ENCODE measurements around the gene NLE1. TPM values are rescaled to one million over a fixed set of nuclear protein-coding genes. Genes with fewer than 3 reads are reported as not detected.
"Not testable (repeated sequence)": the region's sequence is repeated elsewhere in the genome, so short reads cannot be mapped to it uniquely, and the experiment has no call there.

The NLE1 gene
- total and polyA plus RNA-seq, 2 donors: 11.7 to 12.2 TPM

DNA sequence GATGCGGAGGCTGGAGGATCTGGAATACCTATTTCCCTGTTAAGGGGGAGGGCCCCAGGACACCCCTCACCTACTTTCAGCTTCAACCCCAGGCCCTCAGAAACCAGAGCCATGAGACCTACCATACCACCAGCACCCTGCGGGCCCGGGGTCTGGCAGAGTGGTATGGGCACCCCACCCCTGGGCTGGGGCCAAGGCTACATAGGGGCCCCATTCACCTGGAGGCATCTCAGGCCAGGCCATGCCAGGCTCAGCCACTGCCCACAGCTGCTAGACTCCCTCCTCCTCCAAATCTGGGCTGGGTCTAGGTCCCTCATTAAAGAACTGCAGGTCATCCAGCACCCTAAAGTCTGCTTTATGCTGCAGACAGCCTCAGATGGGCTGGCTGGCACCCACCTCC, 11.7 kb downstream of the NLE1 start:
- Histone ChIP-seq H3K36me3 (ENCODE audit: insufficient read depth) (no peaks in the 10 kb centered on the region), H3K4me3 (ENCODE audit: low read depth, low read length) (no peak overlapping the region), H3K4me1 (ENCODE audit: insufficient read depth) (no peaks in the 10 kb centered on the region), H3K27ac (ENCODE audit: low read depth) (no peak overlapping the region)
- 96% methylated on average over 3 of the region's 3 CpGs for WGBS
- no peak for DNase-seq (ENCODE audit: extremely low spot score)

DNA sequence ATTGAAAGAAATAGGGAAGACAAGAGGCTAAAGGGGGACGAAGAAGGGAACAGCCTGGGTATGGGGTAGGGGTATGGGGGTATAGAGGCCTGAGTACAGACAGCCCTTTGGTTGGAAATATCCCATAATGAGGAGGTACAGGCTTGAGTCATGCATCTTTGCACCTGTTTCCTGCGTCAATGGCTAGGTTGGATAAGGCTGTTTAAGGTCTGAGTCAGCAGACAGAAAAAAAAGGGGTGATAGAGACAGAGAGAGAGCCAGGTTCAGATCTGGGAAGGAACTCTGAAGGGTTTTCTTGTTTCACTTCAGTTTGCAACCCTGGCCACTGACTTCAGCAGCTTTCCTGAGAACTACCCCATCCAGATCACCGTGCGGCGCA, 12.1 kb downstream of the NLE1 start:
- Histone ChIP-seq H3K4me1 (ENCODE audit: insufficient read depth) (no peaks in the 10 kb centered on the region), H3K27ac (ENCODE audit: low read depth) (no peak overlapping the region), H3K4me3 (ENCODE audit: low read depth, low read length) (no peak overlapping the region), H3K36me3 (ENCODE audit: insufficient read depth) (no peaks in the 10 kb centered on the region)
- 92% methylated on average over 5 of the region's 5 CpGs for WGBS
- no peak for DNase-seq (ENCODE audit: extremely low spot score)

DNA sequence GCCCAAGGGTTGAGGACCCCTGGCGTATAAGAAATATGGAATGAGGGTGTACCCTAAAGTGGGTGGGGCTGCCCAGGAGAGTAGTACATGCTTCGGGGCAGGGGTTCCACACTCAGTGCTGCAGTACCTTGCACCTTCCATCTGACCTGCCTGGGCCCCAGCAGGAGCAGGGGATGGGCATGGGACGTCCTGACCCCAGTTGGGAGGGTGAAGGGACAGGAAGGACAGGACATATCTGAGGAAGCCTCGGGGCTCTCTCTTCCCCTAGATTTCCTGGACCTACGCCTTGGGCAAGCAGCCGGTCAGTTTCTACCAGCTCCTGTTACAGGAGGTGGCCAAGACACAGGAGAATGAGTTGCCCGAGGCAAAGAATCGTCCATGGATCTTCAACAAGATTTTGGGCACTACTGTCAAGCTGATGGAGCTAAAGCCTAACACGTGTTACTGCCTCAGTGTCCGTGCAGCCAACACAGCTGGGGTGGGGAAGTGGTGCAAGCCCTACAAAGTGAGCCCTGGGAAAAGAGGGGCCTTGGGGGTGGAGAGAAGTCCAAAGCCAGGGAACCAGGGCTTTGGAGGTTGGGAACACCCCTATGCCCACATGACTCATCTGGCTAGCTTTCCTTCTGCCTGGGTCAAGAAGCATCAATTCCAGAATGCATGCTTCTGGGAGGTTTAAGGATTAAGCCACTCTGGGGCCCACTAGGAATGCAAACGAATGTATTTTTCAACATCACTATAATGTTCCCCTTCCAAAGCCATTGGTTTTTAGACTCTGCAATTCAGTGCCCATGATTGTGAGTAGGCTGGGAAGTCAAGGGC, 12.7 kb downstream of the NLE1 start:
- H3K4me1 ChIP-seq (ENCODE audit: insufficient read depth): no peaks in the 10 kb centered on the region
- WGBS: 80% methylated on average over 11 of the region's 11 CpGs
- no peak for DNase-seq (ENCODE audit: extremely low spot score)
- H3K36me3 ChIP-seq (ENCODE audit: insufficient read depth): no peaks in the 10 kb centered on the region
- no peak overlapping the region for H3K4me3 ChIP-seq (ENCODE audit: low read depth, low read length)
- no peak overlapping the region for H3K27ac ChIP-seq (ENCODE audit: low read depth)

DNA sequence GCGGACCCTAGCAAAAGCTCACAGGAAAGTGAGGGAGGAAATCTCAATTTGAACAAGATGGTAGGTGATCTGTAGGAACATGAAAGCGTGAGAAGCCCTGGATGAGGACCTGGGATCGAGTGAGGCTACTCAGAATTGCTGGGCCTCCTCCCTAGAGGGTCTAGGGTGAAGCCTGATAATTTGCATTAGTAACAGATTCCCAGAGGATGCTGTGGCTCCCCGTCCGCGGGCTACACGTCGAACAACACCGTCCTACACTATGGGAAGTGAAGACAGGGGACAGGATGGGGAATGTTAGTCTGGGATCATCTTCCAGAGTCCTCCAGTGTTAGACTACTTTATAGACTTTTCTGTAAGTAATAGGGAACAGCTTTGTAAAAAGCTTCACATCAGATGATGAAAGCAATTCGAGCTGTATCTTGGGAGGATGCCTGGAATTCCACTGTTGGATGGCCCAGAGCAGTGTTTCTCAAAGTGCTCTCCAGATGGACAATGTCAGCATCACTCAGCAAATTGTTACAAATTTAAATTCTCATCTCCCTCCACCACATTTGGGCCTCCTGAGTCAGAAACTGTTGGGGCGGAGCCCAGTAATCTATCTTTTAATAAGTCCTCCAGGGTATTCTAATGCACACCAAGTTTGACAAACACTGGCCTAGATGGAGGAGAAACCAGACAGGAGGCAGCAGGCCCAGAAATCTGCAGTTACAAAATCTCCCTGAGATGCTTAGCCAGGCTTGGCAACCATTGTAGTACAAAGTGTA, 14.2 kb downstream of the NLE1 start:
- Histone ChIP-seq H3K36me3 (ENCODE audit: insufficient read depth) (no peaks in the 10 kb centered on the region), H3K4me3 (ENCODE audit: low read depth, low read length) (no peak overlapping the region), H3K4me1 (ENCODE audit: insufficient read depth) (no peaks in the 10 kb centered on the region), H3K27ac (ENCODE audit: low read depth) (no peak overlapping the region)
- 45% methylated on average over 11 of the region's 11 CpGs for WGBS
- peak; percentile 45 for DNase-seq (ENCODE audit: extremely low spot score)

DNA sequence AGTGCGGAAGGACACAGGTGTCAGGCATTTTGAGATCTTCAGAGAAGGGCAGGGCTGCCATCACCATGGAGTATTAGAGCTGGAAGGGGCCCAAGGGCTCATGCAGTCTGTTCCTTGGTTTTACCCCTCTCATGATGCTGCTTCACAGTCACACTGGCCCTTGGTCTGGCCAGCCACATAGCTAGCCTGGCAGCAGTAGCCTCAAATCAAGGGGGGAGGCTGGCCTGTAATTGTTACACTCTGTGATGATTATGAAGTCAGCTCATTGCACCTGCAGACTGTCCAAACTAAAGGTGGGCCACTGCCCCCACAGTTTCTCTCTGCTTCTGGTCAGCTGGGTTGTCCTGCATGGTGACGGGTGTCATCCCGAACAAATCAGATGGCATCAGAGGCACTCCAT, 20.8 kb downstream of the NLE1 start, which contains the start of gene FNDC8:
Gene FNDC8 (plus strand): TSS at position 301 of the 400 bp plus-strand sequence. CDS start 79 bp downstream, at position 380.
- Histone ChIP-seq H3K4me1 (ENCODE audit: insufficient read depth) (no peaks in the 10 kb centered on the region), H3K36me3 (ENCODE audit: insufficient read depth) (no peaks in the 10 kb centered on the region), H3K27ac (ENCODE audit: low read depth) (no peak within 1 kb of the TSS), H3K4me3 (ENCODE audit: low read depth, low read length) (no peak within 1 kb of the TSS)
- 93% methylated on average over 3 of the region's 3 CpGs for WGBS
- DNase-seq (ENCODE audit: extremely low spot score): no peak

DNA sequence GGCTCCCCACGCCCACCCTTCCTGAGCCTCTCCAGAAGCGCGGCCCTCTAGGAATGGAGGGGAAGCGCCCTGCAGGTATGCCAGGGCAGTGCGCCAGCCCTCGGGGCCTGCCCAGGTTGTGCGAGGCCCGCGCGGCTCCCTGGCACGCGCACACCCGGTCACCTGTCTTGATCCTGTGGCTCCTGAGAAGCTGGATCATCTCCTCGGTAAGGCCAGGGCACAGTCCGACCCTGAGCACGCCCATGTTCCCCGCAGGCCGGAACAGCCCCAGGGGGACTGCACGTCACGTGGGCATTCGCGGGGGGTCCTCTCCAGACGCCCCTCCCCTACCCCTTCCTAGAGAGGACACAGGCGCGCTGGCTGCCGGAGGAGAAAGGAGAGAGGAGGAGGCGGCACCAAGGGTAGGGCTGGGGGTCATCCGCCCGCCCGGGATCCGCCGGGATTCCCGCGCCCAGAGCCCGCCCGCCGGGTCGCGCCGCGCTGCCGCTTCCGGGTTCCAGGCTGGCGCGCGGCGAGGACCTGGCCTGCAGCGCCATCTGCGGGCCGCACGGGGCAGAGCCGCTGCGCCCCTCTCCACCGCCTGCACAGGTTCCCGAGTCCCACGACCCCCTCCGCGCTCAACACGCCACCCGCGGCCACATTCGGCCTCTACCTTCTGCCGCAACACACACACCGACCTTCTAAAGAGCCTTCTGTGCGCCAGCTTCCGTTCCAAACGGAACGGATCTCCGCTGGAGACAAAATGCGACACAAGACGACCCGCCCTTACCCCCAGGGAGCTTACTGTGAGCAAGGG, 22.5 kb downstream of the NLE1 start, which contains the start of gene RAD51D:
Gene RAD51D (minus strand): TSS at position 491 of the 796 bp plus-strand sequence. CDS start 247 bp downstream, at position 244.
- WGBS: under 1% methylated on average over 72 of the region's 72 CpGs
- no peak within 1 kb of the TSS for H3K27ac ChIP-seq (ENCODE audit: low read depth)
- peak; percentile 8 for DNase-seq (ENCODE audit: extremely low spot score)
- no peaks in the 10 kb centered on the region for H3K4me1 ChIP-seq (ENCODE audit: insufficient read depth)
- peak within 1 kb of the TSS; percentile 72 for H3K4me3 ChIP-seq (ENCODE audit: low read depth, low read length)
- H3K36me3 ChIP-seq (ENCODE audit: insufficient read depth): no peaks in the 10 kb centered on the region

DNA sequence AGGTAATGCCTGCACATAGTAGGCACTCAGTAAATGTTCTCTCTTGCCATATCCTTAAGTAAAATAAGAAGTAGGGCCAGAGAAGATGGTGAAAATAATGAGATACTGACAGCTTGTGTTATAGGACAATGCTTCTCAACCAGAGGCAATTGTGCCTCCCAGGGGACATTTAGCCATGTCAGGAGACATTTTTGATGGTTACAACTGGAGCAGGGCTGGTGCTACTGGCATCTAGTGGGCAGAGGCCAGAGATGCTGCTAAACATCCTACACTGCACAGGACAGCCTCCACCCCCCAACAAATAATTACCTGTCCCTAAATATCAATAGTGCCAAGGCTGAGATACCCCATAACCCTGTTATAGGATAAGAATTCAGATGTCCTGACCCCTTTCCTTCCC, 24.1 kb downstream of the NLE1 start:
- Histone ChIP-seq H3K4me1 (ENCODE audit: insufficient read depth) (no peaks in the 10 kb centered on the region), H3K4me3 (ENCODE audit: low read depth, low read length) (no peak overlapping the region), H3K36me3 (ENCODE audit: insufficient read depth) (peaks cover 2% of the 10 kb centered on the region), H3K27ac (ENCODE audit: low read depth) (no peak overlapping the region)
- DNase-seq (ENCODE audit: extremely low spot score): no peak

DNA sequence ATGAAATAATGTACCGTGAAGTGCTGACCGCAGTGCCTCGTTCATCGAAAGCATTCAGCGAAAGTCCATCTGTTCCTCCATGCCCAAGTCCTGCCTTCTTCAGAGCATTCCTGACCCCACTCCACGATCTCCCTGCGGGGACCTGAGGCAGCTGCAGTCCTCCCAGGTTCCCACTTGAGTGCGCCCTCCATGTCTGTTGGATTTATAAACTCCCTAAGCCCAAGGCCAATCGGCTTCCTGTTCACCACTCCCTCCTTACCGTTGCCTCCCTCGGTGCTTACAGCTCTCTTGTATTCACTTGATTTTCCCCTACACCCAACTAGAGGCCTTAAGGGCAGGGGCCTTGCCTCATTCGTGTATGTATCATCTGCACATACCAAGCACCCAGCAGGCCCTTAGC, 25.3 kb downstream of the NLE1 start:
- Histone ChIP-seq H3K4me3 (ENCODE audit: low read depth, low read length) (no peak overlapping the region), H3K27ac (ENCODE audit: low read depth) (no peak overlapping the region), H3K36me3 (ENCODE audit: insufficient read depth) (peaks cover 2% of the 10 kb centered on the region), H3K4me1 (ENCODE audit: insufficient read depth) (no peaks in the 10 kb centered on the region)
- DNase-seq (ENCODE audit: extremely low spot score): no peak
- WGBS: 82% methylated on average over 12 of the region's 12 CpGs

DNA sequence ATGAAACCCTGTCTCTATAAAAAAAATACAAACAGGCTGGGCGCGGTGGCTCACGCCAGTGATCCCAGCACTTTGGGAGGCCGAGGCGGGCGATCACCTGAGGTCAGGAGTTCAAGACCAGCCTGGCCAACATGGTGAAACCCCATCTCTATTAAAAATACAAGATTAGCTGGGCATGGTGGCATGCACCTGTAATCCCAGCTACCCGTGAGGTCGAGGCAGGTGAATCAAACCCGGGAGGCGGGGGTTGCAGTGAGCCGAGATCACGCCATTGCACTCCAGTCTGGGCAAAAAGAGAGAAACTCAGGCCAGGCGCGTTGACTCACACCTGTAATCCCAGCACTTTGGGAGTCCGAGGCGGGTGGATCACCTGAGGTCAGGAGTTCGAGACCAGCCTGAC, 31.3 kb downstream of the NLE1 start:
- H3K4me1 ChIP-seq (ENCODE audit: insufficient read depth); H3K27ac ChIP-seq (ENCODE audit: low read depth); H3K36me3 ChIP-seq (ENCODE audit: insufficient read depth); DNase-seq (ENCODE audit: extremely low spot score); H3K4me3 ChIP-seq (ENCODE audit: low read depth, low read length): not testable (repeated sequence)
- WGBS: 98% methylated on average over 17 of the region's 17 CpGs

DNA sequence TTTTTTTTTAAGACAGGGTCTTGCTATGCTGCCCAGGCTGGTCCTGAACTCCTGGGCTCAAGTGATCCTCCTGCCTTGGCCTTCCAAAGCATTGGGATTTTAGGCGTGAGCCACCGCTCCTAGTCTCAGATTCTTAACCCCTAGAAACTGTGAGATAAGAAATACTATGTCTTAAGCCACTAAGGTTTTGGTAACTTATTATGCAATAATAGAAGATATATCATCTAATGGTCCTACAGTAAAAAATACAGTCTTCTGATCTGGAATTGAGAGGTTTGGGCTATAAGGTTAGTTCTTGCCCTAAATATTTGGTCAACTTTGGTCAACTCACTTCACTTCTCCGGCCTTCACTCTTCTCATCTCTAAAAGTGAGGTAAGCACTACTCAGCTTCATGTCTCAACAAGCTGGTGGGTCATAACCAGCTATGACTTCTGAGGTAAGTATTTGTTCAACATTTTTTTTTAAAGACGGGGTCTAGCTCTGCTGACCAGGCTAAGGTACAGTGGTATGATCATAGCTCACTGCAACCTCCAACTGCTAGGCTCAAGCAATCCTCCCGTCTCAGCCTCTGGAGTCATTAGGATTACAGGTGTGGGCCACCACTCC, 37.2 kb downstream of the NLE1 start:
- Histone ChIP-seq H3K4me3 (ENCODE audit: low read depth, low read length) (no peak overlapping the region), H3K36me3 (ENCODE audit: insufficient read depth) (no peaks in the 10 kb centered on the region)
- 95% methylated on average over 5 of the region's 5 CpGs for WGBS

DNA sequence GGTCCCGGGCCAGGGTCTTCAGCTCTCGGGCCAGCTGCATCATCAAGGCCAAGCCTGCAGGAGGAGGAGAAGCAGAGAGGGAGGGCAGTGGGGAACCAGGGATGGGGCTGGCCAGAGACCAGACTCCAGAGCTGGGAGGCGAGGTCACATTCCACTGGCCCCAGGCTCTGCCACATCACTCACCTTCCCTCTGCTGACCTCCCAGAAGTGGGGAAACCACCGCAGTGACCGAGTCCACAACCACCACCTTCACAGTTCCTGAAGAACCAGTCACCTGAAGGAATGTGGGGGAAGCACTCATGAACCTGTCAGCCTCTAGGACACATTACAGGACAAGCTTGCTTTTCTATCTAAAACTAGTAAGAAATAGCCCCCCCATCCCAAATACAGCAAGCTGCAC, 38.8 kb downstream of the NLE1 start:
- H3K36me3 ChIP-seq (ENCODE audit: insufficient read depth): no peaks in the 10 kb centered on the region
- 92% methylated on average over 5 of the region's 5 CpGs for WGBS

More for the DNA sequence above, 37.2 kb downstream of the NLE1 start:
- DNase-seq (ENCODE audit: extremely low spot score): no peak
- no peak overlapping the region for H3K27ac ChIP-seq (ENCODE audit: low read depth)
- no peaks in the 10 kb centered on the region for H3K4me1 ChIP-seq (ENCODE audit: insufficient read depth)

DNA sequence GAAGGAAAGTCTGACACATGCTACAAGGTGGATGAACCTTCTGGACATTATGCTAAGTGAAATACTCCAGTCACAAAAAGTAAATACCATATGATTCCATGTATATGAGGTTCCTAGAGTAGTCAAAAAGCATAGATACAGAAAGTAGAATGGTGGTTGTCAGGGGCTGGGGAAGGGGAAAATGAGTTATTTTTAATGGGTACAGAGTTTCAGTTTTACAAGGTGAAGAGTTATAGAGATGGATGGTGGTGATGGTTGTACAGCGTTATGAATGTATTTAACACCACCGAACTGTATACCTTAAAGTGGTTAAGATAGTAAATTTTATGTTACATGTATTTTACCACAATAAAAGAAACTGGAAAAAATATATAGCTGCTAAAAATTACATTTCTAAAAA, 40.4 kb downstream of the NLE1 start:
- H3K27ac ChIP-seq (ENCODE audit: low read depth): no peak overlapping the region
- no peak for DNase-seq (ENCODE audit: extremely low spot score)
- 89% methylated on average over 2 of the region's 2 CpGs for WGBS
- H3K4me1 ChIP-seq (ENCODE audit: insufficient read depth): no peaks in the 10 kb centered on the region
- H3K4me3 ChIP-seq (ENCODE audit: low read depth, low read length): no peak overlapping the region
- no peaks in the 10 kb centered on the region for H3K36me3 ChIP-seq (ENCODE audit: insufficient read depth)

More for the DNA sequence above, 38.8 kb downstream of the NLE1 start:
- DNase-seq (ENCODE audit: extremely low spot score): no peak
- H3K4me3 ChIP-seq (ENCODE audit: low read depth, low read length): no peak overlapping the region
- H3K27ac ChIP-seq (ENCODE audit: low read depth): no peak overlapping the region
- H3K4me1 ChIP-seq (ENCODE audit: insufficient read depth): no peaks in the 10 kb centered on the region

DNA sequence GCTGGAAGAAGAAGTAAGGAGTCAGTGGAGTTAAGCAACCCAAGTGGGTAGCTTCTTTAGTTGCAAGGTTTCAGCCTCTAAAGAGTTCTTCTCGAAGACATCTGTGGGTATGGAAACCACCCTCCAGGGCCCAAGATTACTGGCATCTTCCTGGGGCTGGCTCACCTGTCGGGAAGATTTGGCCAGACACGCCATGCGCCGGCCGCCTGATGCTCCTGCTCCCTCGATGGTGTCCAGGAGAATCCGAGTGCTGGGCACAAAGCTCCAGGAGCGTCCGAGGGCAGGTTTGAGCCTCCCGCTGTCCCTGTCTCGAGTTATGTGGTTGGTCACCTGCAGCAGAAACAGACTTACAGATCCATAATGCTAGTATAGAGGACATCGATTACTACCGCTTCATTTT, 41.1 kb downstream of the NLE1 start:
- H3K27ac ChIP-seq (ENCODE audit: low read depth): no peak overlapping the region
- DNase-seq (ENCODE audit: extremely low spot score): no peak
- H3K4me3 ChIP-seq (ENCODE audit: low read depth, low read length): no peak overlapping the region
- no peaks in the 10 kb centered on the region for H3K36me3 ChIP-seq (ENCODE audit: insufficient read depth)
- WGBS: 96% methylated on average over 14 of the region's 14 CpGs
- no peaks in the 10 kb centered on the region for H3K4me1 ChIP-seq (ENCODE audit: insufficient read depth)
